ENCODE data around the gene IPO5.

Gene IPO5

DNA sequence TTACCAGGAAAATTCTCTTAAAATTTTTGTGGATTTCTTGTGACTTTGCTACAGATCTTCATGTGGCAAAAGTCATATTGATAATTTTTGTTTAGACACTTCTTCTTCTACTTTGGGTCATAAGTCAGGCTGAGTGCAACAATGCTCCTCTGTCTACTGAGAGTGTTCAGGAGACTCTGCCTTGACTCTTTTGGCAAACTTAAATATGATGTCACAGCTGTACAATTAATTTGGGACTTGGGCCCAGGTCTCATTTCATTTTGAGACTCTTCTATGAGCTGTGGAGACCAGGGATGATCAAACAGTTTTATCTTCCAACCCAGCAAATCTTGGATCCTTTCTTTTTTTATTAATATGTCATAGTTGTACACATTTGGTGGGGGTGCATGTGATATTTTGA lies 19.7 kb upstream of the IPO5 start:
- DNase-seq: no peak
- H3K27me3 ChIP-seq (replicated peaks): no peaks in the 10 kb centered on the region
- no peak overlapping the region for H3K4me3 ChIP-seq (ENCODE audit: low read depth, low read length)
- H3K27ac ChIP-seq: no peak overlapping the region
- in situ Hi-C loops (cut with HindIII; ENCODE audit: low pct_ligation_motif_present, low sequenced_read_pairs): no loop called here
- H3K36me3 ChIP-seq (replicated peaks): no peaks in the 10 kb centered on the region
- TF ChIP-seq, protein P1, sequence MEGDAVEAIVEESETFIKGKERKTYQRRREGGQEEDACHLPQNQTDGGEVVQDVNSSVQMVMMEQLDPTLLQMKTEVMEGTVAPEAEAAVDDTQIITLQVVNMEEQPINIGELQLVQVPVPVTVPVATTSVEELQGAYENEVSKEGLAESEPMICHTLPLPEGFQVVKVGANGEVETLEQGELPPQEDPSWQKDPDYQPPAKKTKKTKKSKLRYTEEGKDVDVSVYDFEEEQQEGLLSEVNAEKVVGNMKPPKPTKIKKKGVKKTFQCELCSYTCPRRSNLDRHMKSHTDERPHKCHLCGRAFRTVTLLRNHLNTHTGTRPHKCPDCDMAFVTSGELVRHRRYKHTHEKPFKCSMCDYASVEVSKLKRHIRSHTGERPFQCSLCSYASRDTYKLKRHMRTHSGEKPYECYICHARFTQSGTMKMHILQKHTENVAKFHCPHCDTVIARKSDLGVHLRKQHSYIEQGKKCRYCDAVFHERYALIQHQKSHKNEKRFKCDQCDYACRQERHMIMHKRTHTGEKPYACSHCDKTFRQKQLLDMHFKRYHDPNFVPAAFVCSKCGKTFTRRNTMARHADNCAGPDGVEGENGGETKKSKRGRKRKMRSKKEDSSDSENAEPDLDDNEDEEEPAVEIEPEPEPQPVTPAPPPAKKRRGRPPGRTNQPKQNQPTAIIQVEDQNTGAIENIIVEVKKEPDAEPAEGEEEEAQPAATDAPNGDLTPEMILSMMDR (IDR thresholded peaks at IDR 0.05; ENCODE audit: low read depth, low read length, missing control alignments): no peak

DNA sequence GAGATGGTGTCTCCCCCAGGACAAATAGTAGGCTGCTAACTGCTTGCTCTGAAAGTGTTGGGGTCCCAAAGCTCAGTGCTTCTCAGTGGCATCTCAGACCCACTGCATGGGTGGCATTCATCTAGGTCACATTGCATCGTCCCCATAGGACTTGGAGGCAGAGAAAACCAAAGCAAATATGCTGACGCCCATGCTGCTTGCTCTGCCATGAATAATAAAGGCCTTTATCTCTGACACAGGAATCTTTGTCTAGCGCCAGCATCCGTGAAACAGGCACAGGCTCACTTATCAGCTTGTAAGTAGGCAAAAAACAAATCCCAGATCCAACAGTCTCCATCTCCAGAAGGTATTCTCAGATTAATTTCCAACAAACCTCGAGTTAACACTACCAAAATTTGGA lies 18.9 kb upstream of the IPO5 start:
- Histone ChIP-seq H3K4me3 (ENCODE audit: low read depth, low read length) (no peak overlapping the region), H3K27me3 (replicated peaks) (no peaks in the 10 kb centered on the region), H3K36me3 (replicated peaks) (no peaks in the 10 kb centered on the region), H3K27ac (no peak overlapping the region)
- DNase-seq: no peak
- TF ChIP-seq, protein P1 (IDR thresholded peaks at IDR 0.05; ENCODE audit: low read depth, low read length, missing control alignments): no peak
- in situ Hi-C loops (cut with HindIII; ENCODE audit: low pct_ligation_motif_present, low sequenced_read_pairs): no loop called here

DNA sequence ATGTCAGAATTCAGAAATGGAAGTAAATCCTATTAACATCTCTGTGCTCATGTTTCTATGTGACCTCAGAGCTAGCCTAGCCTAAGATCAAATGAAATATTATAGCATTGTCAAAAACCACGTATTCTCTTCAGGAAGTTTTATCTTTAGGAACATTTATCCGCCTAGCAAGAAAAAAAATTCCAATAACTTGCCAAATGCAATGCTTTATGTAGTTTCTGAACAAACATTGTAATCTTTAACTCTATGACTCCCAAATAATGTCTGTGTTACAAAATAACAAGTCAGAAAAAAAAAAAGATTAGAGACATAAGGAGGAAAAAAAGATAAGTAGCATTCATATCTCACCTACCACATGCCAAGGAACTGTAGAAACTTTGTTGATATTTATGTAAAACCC lies 18.4 kb upstream of the IPO5 start:
- H3K36me3 ChIP-seq (replicated peaks): no peaks in the 10 kb centered on the region
- TF ChIP-seq, protein P1 (IDR thresholded peaks at IDR 0.05; ENCODE audit: low read depth, low read length, missing control alignments): no peak
- no peak overlapping the region for H3K4me3 ChIP-seq (ENCODE audit: low read depth, low read length)
- no peaks in the 10 kb centered on the region for H3K27me3 ChIP-seq (replicated peaks)
- H3K27ac ChIP-seq: no peak overlapping the region
- in situ Hi-C loops (cut with HindIII; ENCODE audit: low pct_ligation_motif_present, low sequenced_read_pairs): no loop called here
- no peak for DNase-seq

DNA sequence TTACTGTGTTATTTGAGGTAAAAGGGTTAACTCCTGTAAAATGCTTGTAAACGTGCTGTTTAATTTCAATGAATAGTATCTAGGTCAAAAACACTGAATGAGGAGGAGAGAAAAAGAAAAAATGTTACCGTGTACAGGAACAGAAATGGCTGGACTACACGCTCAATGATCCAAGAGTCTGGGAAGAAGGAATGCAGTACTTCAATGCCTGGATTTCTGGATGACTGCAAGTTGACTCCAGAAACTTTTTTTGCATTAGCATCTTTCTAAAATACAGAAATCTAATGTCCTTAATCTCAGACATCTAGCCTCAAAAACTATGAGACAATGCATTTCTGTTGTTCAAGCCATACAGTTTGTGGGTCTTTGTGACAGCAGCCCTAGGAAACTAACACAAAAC lies 17.4 kb upstream of the IPO5 start:
- H3K4me3 ChIP-seq (ENCODE audit: low read depth, low read length): no peak overlapping the region
- in situ Hi-C loops (cut with HindIII; ENCODE audit: low pct_ligation_motif_present, low sequenced_read_pairs): no loop called here
- H3K27ac ChIP-seq: no peak overlapping the region
- H3K27me3 ChIP-seq (replicated peaks): no peaks in the 10 kb centered on the region
- DNase-seq: no peak
- H3K36me3 ChIP-seq (replicated peaks): no peaks in the 10 kb centered on the region
- TF ChIP-seq, protein P1 (IDR thresholded peaks at IDR 0.05; ENCODE audit: low read depth, low read length, missing control alignments): no peak

DNA sequence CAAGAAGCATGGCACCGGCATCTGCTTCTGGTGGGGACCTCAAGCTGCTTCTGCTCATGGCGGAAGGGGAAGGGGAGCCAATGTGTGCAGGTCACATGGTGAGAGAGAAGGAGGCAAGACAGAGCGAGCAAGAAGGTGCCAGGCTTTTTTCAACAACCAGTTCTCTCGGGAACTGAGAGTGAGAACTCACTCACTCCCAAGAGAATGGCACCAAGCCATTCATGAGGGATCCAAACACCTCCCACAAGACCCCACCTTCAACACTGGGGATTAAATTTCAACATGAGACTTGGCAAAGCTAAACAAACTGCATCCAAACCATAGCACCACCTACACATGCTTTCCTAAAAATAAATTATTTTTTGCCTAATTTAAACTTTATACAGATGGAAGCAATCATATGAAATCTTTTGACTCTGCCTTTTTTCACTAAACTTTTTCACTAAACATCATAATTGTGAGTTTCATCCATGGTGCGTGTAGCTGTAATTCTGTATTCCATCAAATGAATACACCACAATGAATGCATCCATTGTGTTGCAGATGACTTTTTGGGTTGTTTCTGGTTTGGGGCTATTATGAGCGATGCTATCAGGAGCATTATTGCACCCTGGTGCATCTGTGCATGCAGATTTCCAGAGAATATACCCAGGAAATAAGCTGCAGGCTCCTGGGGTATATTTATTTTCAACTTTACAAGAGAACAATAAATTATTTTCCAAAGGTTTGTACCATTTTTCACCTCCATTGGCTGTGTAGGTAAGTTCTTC lies 14.6 kb upstream of the IPO5 start:
- no peaks in the 10 kb centered on the region for H3K36me3 ChIP-seq (replicated peaks)
- H3K27ac ChIP-seq: no peak overlapping the region
- no peak for DNase-seq
- in situ Hi-C loops (cut with HindIII; ENCODE audit: low pct_ligation_motif_present, low sequenced_read_pairs): no loop called here
- H3K27me3 ChIP-seq (replicated peaks): no peaks in the 10 kb centered on the region
- no peak overlapping the region for H3K4me3 ChIP-seq (ENCODE audit: low read depth, low read length)
- TF ChIP-seq, protein P1 (IDR thresholded peaks at IDR 0.05; ENCODE audit: low read depth, low read length, missing control alignments): no peak
